Gastroesophageal sphincter (tissue), 3 donors: Measurements from ENCODE around the gene FGFR3.

ENCODE experiments used
- POLR2AphosphoS5 ChIP-seq: sonication (generic); formaldehyde crosslinking; IDR thresholded peaks from one replicate; pipeline ENCODE4 v1.6.1; 2017; ENCODE audit warnings: antibody characterized with exemption
- TF ChIP-seq, protein P1 (sequence below), 4 experiments: fragments of 200-600 bp in 2 of 4; fragments of 450-650 bp in 2 of 4; sonication (generic) in 1 of 4; IDR thresholded peaks; one replicate each; pipeline ENCODE4 v1.5.1; 2017 to 2019; ENCODE audit warnings: antibody characterized with exemption in 4 of 4, mild to moderate bottlenecking in 2 of 4, moderate library complexity in 2 of 4

DNA sequence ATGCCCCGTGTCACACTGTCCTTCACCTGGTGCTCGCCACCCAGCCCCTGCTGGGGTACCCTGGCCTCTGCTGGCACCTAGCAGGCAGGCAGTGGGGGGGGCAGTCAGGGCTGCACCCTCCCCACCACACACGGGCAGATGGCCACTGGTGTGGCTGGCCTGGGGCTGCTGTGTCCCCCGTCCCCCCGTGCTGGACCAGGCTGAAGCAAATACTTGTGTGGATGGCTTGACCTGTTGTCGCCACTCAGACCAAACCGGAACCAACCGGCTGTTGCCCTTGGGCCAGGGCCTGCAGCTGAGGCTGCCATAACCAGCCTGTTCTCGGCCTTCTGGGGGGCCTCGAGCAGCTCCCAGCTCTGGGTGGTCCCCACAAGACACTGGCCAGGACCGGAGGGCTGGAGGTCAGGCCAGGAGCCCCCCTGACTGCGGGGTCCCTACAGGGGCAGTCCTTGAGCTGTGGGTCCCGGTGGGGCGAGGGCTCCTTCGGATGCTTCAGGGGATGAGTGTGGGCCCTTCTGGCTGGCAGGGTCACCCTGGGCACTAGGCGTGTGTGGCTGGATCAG, 4.3 kb downstream of the FGFR3 start:
- TF ChIP-seq, protein P1, sequence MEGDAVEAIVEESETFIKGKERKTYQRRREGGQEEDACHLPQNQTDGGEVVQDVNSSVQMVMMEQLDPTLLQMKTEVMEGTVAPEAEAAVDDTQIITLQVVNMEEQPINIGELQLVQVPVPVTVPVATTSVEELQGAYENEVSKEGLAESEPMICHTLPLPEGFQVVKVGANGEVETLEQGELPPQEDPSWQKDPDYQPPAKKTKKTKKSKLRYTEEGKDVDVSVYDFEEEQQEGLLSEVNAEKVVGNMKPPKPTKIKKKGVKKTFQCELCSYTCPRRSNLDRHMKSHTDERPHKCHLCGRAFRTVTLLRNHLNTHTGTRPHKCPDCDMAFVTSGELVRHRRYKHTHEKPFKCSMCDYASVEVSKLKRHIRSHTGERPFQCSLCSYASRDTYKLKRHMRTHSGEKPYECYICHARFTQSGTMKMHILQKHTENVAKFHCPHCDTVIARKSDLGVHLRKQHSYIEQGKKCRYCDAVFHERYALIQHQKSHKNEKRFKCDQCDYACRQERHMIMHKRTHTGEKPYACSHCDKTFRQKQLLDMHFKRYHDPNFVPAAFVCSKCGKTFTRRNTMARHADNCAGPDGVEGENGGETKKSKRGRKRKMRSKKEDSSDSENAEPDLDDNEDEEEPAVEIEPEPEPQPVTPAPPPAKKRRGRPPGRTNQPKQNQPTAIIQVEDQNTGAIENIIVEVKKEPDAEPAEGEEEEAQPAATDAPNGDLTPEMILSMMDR (IDR thresholded peaks at IDR 0.05) = no peak
- TF ChIP-seq POLR2AphosphoS5 = no peak
